GM12878 (cell line): ENCODE results near the gene TLK2. TPM values are rescaled to one million over a fixed set of nuclear protein-coding genes. Genes with fewer than 3 reads are reported as not detected.

Experiments
- ATAC-seq: fragments of 200-7000 bp; cut with Tn5 transposase; 3 replicates; pipeline ENCODE4 v1.9.1; 2020; ENCODE audit warnings: mild to moderate bottlenecking, moderate library complexity
- BruUV-seq: library from RNA; stranded (reverse); fragments of 400-500 nt; replicated peaks from 2 replicates; lab custom pipeline; 2021; lab: Mats Ljungman, UMichigan
- CTCF ChIA-PET: fragments of 300-600 bp; sonication (Branson Sonifier 250); formaldehyde crosslinking; extraction: SDS; loops from one replicate; lab custom pipeline; 2021; ENCODE audit warnings: inconsistent platforms; lab: Yijun Ruan, JAX
- POLR2A ChIA-PET: fragments of 350-600 bp; formaldehyde crosslinking; extraction: SDS; loops from one replicate; lab custom pipeline; 2021; ENCODE audit warnings: inconsistent platforms; lab: Charles Lee
- RAD21 ChIA-PET: fragments of 300-600 bp; sonication (Branson Sonifier 250); formaldehyde crosslinking; loops from one replicate; lab custom pipeline; 2023; ENCODE audit warnings: antibody characterized with exemption; ENCODE audit not compliant: unreplicated experiment; lab: Charles Lee
- SMC1A ChIA-PET: fragments of 300-600 bp; sonication (Branson Sonifier 250); formaldehyde crosslinking; loops from one replicate; lab custom pipeline; 2023; ENCODE audit not compliant: unreplicated experiment, uncharacterized antibody; lab: Charles Lee
- DNase-seq: peaks from one replicate; pipeline ENCODE4 v3.0.0-alpha.2; 2011; ENCODE audit warnings: low read depth, low spot score
- FAIRE-seq: peaks from 3 replicates; lab custom pipeline; 2011; peaks lifted over from hg19 to GRCh38; lab: Jason Lieb, UNC
- H2AFZ ChIP-seq: 2 replicates; pipeline ENCODE4 v1.6.0; 2011; ENCODE audit warnings: low read depth, low read length, control low read depth; ENCODE audit not compliant: control insufficient read depth
- H3K27ac ChIP-seq: 2 replicates; pipeline ENCODE4 v1.5.1; 2011; ENCODE audit warnings: control low read depth; ENCODE audit not compliant: control insufficient read depth, insufficient read depth
- H3K27me3 ChIP-seq, 2 experiments: replicated peaks in 1 of 2; 2 replicates each; pipeline versions ENCODE4 v1.6.0 to v1.6.1; 2011; ENCODE audit warnings: low read length in 1 of 2; ENCODE audit not compliant: control insufficient read depth in 2 of 2, insufficient read depth in 2 of 2
- H3K36me3 ChIP-seq, 2 experiments: 2 replicates each; pipeline ENCODE4 v1.5.1; 2011; ENCODE audit warnings: low read length in 1 of 2; ENCODE audit not compliant: control insufficient read depth in 2 of 2, insufficient read depth in 2 of 2
- H3K4me1 ChIP-seq: 2 replicates; pipeline ENCODE4 v1.6.1; 2011; ENCODE audit warnings: mild to moderate bottlenecking, low read length, moderate library complexity, mixed read lengths; ENCODE audit not compliant: control insufficient read depth, insufficient read depth
- H3K4me2 ChIP-seq: 2 replicates; pipeline ENCODE4 v1.6.0; 2011; ENCODE audit warnings: control low read depth; ENCODE audit not compliant: control insufficient read depth, insufficient read depth
- H3K4me3 ChIP-seq: fragments of 200-600 bp; sonication (generic); 2 replicates; pipeline ENCODE4 v1.5.1; 2016
- H3K79me2 ChIP-seq: 2 replicates; pipeline ENCODE4 v1.6.0; 2011; ENCODE audit warnings: low read length; ENCODE audit not compliant: control insufficient read depth, insufficient read depth
- H3K9ac ChIP-seq: 2 replicates; pipeline ENCODE4 v1.8.0; 2011; ENCODE audit warnings: low read length, control low read depth, mixed read lengths; ENCODE audit not compliant: control insufficient read depth, insufficient read depth
- H3K9me3 ChIP-seq: replicated peaks from 3 replicates; pipeline ENCODE4 v1.5.1; 2011; ENCODE audit warnings: mild to moderate bottlenecking, low read length; ENCODE audit not compliant: control insufficient read depth, insufficient read depth
- H4K20me1 ChIP-seq: 2 replicates; pipeline ENCODE4 v1.6.0; 2011; ENCODE audit not compliant: control insufficient read depth, insufficient read depth
- E2F4 ChIP-seq: IDR thresholded peaks from 2 replicates; pipeline ENCODE4 v1.6.1; 2012; ENCODE audit warnings: low read depth, low read length, improper control_type of control experiment
- MEF2A ChIP-seq: IDR thresholded peaks from 2 replicates; pipeline ENCODE4 v1.6.1; 2011; ENCODE audit warnings: low read depth, mild to moderate bottlenecking, low read length, moderate library complexity; ENCODE audit not compliant: insufficient read depth
- NFYB ChIP-seq: IDR thresholded peaks from 2 replicates; pipeline ENCODE4 v1.6.1; 2011; ENCODE audit warnings: low read depth, mild to moderate bottlenecking, low read length, improper control_type of control experiment, moderate library complexity; ENCODE audit not compliant: insufficient read depth
- RAD51 ChIP-seq: fragments of 450-650 bp; IDR thresholded peaks from 2 replicates; pipeline ENCODE4 v1.6.1; 2016; ENCODE audit warnings: moderate library complexity, mild to moderate bottlenecking, inconsistent platforms
- SIX5 ChIP-seq: IDR thresholded peaks from 2 replicates; pipeline ENCODE4 v1.6.1; 2011; ENCODE audit warnings: mild to moderate bottlenecking, low read depth, low read length, moderate library complexity; ENCODE audit not compliant: severe bottlenecking
- TCF3 ChIP-seq: IDR thresholded peaks from 2 replicates; pipeline ENCODE4 v1.6.1; 2012; ENCODE audit warnings: low read depth, mild to moderate bottlenecking, low read length, borderline replicate concordance; ENCODE audit not compliant: insufficient read depth
- USF1 ChIP-seq: IDR thresholded peaks from 2 replicates; pipeline ENCODE4 v1.6.1; 2011; ENCODE audit warnings: borderline replicate concordance, low read depth, mild to moderate bottlenecking, moderate library complexity, mixed read lengths, low read length; ENCODE audit not compliant: insufficient read depth; ENCODE audit errors: extremely low read length
- WGBS: methylation state at CpG from one replicate; pipeline ENCODE4 v1.1.6; 2016; ENCODE audit warnings: low lambda C conversion rate; ENCODE audit not compliant: insufficient replicate concordance, insufficient coverage; ENCODE audit errors: missing lambda C conversion rate; 5-methylcytosine and 5-hydroxymethylcytosine counted together
- in situ Hi-C: fragments of 300-500 bp; cut with MboI; formaldehyde crosslinking; loops from 9 replicates; pipeline ENCODE4 v1.14.3; 2018; ENCODE audit warnings: mixed read lengths
- intact Hi-C: fragments of 100-400 bp; cut with micrococcal nuclease; formaldehyde crosslinking; loops from one replicate; pipeline ENCODE4 v1.14.2; 2022; ENCODE audit not compliant: unreplicated experiment
- polyA plus RNA-seq, 11 experiments: library from polyadenylated mRNA; depleted of rRNA in 4 of 11; unstranded in 6 of 11; stranded (reverse) in 5 of 11; fragments of >200 nt; fragmentation: Nextera tagmentation in 4 of 11; fragmentation: Illumina TruSeq in 1 of 11; extraction: Ambion mirVana in 4 of 11; extraction: Trizol in 1 of 11; gene quantifications; 1 replicate in 1 of 11; 2 replicates in 10 of 11; pipeline versions ENCODE4 v1.2.1 to v1.2.3, GENCODE V29; 2011 to 2016; ENCODE audit warnings: inconsistent platforms in 2 of 11, missing spikeins in 2 of 11, low read depth in 1 of 11
- total RNA-seq, 4 experiments: library from RNA; depleted of rRNA in 3 of 4; stranded (reverse); fragments of >200 nt in 3 of 4; fragmentation: Illumina TruSeq in 1 of 4; extraction: Trizol in 1 of 4; gene quantifications; 2 replicates each; pipeline versions ENCODE4 v1.2.1 to v1.2.3, GENCODE V29; 2013 to 2021

The TLK2 gene
- total and polyA plus RNA-seq, 10 of the 15 experiments (the other 5 are each of a cell fraction or from before 2014, with no cell fraction given), result 12.1 to 51.2 (median 27.5) TPM

- H3K4me3 ChIP-seq, result no peak overlapping the region
- no TSS peak for BruUV-seq
- no peak overlapping the region for H3K4me2 ChIP-seq
- RAD21 ChIA-PET, result no interaction called here
- SMC1A ChIA-PET, result no interaction called here
- in situ Hi-C loops, result no loop called here
- no peak for FAIRE-seq
- POLR2A ChIA-PET, result no interaction called here
- no peaks in the 10 kb centered on the region for H3K9me3 ChIP-seq
- H3K27ac ChIP-seq, result no peak overlapping the region
- TF ChIP-seq USF1 (peak; percentile 52), E2F4 (no peak), MEF2A (no peak), TCF3 (no peak), RAD51 (0 out of 2 replicates have a peak, but pooled peaks have one; percentile 35), SIX5 (no peak), NFYB (0 out of 2 replicates have a peak, but pooled peaks have one; percentile 27)
- TF ChIP-seq, all 136 proteins: peak for 3
- Histone ChIP-seq H3K9ac (no peak overlapping the region), H3K4me1 (no peaks in the 10 kb centered on the region), H3K79me2 (no peaks in the 10 kb centered on the region), H3K36me3 (no peaks in the 10 kb centered on the region), H4K20me1 (no peaks in the 10 kb centered on the region), H3K27me3 (no peaks in the 10 kb centered on the region), H2AFZ (no peak overlapping the region)
- 95% methylated on average over 17 of the region's 17 CpGs for WGBS
- intact Hi-C loops, result no loop called here
- ATAC-seq (no peak), DNase-seq (no peak)
- CTCF ChIA-PET, result no interaction called here
Observed at GRCh38 chr17:62644487-62645173, 166.0 kb downstream of the TLK2 start.
